GM19438 (cell line): ENCODE results near the gene ARHGEF9.
"Not testable (repeated sequence)": the region's sequence is repeated elsewhere in the genome, so short reads cannot be mapped to it uniquely, and the experiment has no call there.

Experiments used
- ATAC-seq: cut with Tn5 transposase; IDR thresholded peaks from one replicate; pipeline ENCODE4 v1.9.1; 2021; ENCODE audit warnings: low read depth; ENCODE audit not compliant: unreplicated experiment

The ARHGEF9 gene

GRCh38 chrX:63664741-63665140, 120.3 kb downstream of the ARHGEF9 start:
- ATAC-seq: no peak

- ATAC-seq: no peak
Measured at GRCh38 chrX:63664083-63664482, 120.9 kb downstream of the ARHGEF9 start.

GRCh38 chrX:63661676-63662075, 123.3 kb downstream of the ARHGEF9 start:
- no peak for ATAC-seq

GRCh38 chrX:63658920-63659319, 126.1 kb downstream of the ARHGEF9 start:
- no peak for ATAC-seq

GRCh38 chrX:63657821-63658220, 127.2 kb downstream of the ARHGEF9 start:
- ATAC-seq: no peak

- no peak for ATAC-seq
Measured at GRCh38 chrX:63656871-63657580, 128.0 kb downstream of the ARHGEF9 start.

GRCh38 chrX:63652086-63652765, 132.8 kb downstream of the ARHGEF9 start:
- ATAC-seq: no peak

GRCh38 chrX:63645748-63646147, 139.3 kb downstream of the ARHGEF9 start:
- not testable (repeated sequence) for ATAC-seq

GRCh38 chrX:63635750-63636149, 149.3 kb downstream of the ARHGEF9 start:
- no peak for ATAC-seq

GRCh38 chrX:63613531-63614028, 171.4 kb downstream of the ARHGEF9 start:
- no peak for ATAC-seq

- no peak for ATAC-seq
Measured at GRCh38 chrX:63585936-63586335, 199.1 kb downstream of the ARHGEF9 start.
